22Rv1 (cell line): Measurements from ENCODE around the gene MMRN1.

Source experiments
- ZFX ChIP-seq: fragments of 450-650 bp; IDR thresholded peaks from 2 replicates; pipeline ENCODE4 v1.6.1; 2017; ENCODE audit warnings: antibody characterized with exemption, borderline replicate concordance
- TF ChIP-seq, protein P1 (sequence below): fragments of 450-650 bp; IDR thresholded peaks from 2 replicates; pipeline ENCODE4 v1.5.1; 2017; ENCODE audit warnings: mild to moderate bottlenecking

DNA sequence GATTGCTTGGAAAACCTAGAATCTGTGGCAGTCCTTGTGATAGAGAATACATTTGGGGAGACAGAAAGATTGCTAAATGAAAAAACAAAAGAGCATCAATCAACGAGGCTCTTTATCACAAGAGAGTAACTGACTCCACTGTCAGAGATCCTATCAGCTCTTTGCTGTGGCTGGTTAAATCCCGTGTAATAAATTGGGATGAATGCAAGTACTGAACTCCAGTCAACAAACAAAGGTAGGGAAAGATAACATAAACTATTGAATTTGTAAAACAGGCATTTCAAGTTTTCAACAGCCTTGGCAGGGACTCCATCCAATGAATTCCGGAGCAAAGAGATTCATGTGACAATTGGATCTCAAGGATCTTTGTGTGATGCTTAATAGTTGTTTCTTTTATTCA is 21.3 kb downstream of the MMRN1 start:
- TF ChIP-seq, protein P1, sequence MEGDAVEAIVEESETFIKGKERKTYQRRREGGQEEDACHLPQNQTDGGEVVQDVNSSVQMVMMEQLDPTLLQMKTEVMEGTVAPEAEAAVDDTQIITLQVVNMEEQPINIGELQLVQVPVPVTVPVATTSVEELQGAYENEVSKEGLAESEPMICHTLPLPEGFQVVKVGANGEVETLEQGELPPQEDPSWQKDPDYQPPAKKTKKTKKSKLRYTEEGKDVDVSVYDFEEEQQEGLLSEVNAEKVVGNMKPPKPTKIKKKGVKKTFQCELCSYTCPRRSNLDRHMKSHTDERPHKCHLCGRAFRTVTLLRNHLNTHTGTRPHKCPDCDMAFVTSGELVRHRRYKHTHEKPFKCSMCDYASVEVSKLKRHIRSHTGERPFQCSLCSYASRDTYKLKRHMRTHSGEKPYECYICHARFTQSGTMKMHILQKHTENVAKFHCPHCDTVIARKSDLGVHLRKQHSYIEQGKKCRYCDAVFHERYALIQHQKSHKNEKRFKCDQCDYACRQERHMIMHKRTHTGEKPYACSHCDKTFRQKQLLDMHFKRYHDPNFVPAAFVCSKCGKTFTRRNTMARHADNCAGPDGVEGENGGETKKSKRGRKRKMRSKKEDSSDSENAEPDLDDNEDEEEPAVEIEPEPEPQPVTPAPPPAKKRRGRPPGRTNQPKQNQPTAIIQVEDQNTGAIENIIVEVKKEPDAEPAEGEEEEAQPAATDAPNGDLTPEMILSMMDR: no peak
- no peak for TF ChIP-seq ZFX
